ENCODE results near the gene LSM10.

Gene LSM10

DNA sequence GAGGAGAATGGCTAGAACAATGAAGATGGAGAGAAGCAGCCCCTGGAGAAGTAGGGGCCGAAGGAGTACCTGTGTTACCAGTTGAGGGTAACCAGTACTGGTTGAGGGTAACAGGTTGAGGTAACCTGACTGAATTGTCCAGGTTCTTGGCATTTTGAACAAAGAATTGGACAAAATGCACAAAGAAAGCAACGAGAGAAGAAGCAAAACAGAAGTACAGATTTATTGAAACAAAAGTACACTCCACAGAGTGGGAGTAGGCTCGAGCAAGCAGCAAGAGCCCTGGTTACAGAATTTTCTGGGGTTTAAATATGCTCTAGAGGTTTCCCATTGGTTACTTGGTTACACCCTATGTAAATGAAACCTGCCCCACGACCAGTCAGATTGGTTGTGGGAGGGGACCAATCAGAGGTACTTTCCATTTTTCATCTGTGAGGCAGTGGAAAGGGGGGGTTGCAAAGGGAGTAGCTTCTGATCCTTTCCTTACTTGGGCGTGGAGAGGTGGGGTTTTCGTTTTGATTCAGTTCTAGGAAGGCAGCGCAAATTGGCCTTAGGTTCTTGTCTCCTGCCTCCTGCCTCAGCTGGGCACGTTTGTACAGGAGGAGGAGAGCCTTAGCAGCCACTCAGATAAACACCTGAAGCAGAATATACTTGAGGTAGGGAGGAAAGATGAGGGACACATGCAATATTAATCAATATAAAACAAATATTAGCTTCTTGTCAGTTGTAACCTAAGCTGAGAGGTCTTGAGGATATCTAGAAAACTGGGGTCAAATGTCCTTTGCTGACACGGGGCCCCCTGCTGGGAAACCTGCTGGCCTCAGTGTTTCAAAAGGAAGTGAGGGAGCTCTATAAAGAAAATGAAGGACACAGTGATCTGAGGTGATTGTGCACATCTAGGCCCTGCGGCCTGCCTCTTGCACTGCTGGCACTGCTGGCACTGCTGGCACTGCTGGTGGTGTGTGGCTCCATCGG, 14.3 kb upstream of the LSM10 start:
- Histone ChIP-seq H3K27ac (no peak overlapping the region), H3K4me3 (no peak overlapping the region)
- TF ChIP-seq, protein P1, sequence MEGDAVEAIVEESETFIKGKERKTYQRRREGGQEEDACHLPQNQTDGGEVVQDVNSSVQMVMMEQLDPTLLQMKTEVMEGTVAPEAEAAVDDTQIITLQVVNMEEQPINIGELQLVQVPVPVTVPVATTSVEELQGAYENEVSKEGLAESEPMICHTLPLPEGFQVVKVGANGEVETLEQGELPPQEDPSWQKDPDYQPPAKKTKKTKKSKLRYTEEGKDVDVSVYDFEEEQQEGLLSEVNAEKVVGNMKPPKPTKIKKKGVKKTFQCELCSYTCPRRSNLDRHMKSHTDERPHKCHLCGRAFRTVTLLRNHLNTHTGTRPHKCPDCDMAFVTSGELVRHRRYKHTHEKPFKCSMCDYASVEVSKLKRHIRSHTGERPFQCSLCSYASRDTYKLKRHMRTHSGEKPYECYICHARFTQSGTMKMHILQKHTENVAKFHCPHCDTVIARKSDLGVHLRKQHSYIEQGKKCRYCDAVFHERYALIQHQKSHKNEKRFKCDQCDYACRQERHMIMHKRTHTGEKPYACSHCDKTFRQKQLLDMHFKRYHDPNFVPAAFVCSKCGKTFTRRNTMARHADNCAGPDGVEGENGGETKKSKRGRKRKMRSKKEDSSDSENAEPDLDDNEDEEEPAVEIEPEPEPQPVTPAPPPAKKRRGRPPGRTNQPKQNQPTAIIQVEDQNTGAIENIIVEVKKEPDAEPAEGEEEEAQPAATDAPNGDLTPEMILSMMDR (IDR thresholded peaks at IDR 0.05): no peak
- no peak for DNase-seq (ENCODE audit: low spot score)

DNA sequence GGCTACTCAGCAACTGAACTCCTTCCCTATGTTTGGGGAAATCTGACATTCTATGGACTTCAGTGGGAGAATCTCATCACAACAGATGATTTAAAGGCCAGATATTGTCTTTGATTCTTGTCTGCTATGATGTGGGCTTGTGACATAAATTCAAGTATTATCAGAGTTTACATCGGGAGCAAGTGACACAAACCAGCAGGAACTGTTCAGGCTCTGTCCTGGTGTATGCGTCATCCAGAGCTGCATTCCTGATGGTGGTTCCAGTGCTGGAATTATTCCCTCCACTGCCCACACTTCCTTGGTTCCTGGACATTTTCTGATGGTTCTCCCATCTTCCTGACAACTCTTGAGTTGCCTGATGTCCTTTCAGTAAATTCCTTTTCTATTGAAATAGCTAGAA, 10.8 kb upstream of the LSM10 start:
- TF ChIP-seq, protein P1 (IDR thresholded peaks at IDR 0.05): no peak
- Histone ChIP-seq H3K4me3 (no peak overlapping the region), H3K27ac (no peak overlapping the region)
- DNase-seq (ENCODE audit: low spot score): no peak

DNA sequence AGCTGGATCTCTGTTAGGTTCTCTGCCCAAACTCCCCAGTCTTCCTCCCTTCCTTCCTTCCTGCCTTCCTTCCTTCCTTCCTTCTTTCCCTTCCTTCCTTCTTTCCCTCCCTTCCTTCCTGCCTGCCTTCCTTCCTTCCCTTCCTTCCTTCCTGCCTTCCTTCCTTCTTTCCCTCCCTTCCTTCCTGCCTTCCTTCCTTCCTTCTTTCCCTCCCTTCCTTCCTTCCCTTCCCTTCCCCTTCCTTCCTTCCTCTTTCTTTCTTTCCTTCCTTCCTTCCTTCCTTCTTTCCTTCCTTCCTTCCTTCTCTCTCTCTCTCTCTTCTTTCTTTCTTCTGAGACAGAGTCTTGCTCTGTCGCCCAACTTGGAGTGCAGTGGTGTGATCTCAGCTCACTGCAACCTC, 8.7 kb upstream of the LSM10 start:
- TF ChIP-seq, protein P1 (IDR thresholded peaks at IDR 0.05): no peak
- H3K4me3 ChIP-seq: no peak overlapping the region
- DNase-seq (ENCODE audit: low spot score): no peak
- no peak overlapping the region for H3K27ac ChIP-seq

DNA sequence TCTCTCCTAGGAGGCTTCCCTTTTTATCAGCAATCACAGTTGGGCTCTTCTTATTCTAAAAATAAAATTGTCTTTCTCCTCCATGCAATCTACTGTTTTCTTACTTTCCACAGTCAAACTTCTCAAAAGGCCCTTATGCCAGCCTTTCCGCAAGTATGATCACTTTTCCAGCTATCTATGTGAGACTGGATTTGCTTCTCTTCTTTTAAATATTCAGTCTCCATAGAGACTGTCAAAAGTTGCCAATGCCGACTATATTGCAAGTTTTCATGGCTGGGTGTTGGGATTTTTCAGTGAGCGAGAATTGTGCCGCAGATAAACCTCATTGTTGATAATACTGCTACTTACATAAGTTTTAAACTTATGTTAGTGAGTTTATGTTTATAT, 4.8 kb upstream of the LSM10 start:
- no peak overlapping the region for H3K4me3 ChIP-seq
- DNase-seq (ENCODE audit: low spot score): no peak

DNA sequence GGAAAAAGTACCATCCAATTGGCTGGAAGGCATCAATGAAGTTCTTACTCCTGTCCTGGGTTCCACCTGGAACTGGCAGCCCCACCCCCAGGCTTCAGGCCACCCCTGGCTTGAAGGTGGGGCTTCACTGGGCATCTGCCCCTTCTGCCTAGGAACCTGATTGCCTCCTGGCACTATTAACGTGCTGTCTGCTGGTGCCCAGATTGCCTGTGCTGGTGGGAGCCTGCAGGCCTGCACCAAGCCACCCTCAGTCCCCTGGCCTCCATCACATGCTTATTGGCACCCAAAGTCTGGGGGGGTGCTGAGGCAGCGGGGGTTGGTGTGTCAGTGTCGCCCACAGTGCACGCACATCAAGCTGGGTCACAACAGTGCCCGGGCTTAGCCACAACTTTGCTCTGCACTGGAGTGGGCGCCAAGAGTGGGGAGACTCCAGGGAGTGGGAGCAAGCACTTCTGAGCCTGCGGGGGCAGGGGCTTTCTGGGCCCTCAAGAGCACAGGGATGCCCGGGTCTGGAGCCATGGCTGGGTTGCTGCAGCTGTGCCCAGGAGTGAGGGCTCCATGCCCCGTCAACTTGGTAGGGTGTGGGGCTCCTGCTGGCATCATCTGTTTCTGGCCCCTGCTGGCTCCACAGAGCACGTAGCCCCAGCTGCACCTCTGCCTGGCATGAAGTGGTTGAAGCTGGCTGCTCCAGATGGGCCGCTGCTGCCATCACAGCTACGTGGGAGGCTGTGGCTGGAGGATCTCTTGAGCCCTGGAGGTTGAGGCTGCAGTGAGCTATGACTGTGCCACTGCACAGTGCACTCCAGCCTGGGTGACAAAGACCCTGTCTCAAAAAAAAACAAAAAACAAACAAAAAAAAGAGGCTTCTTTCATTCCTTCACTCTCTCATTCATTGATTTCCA, 4.1 kb upstream of the LSM10 start:
- no peak for DNase-seq (ENCODE audit: low spot score)
- Histone ChIP-seq H3K4me3 (peak overlapping the region; percentile 35), H3K27ac (peak overlapping the region in 1 of 2 donors; percentile 59)
- TF ChIP-seq, protein P1 (IDR thresholded peaks at IDR 0.05): no peak

More for the DNA sequence above, 4.8 kb upstream of the LSM10 start:
- TF ChIP-seq, protein P1 (IDR thresholded peaks at IDR 0.05): no peak
- no peak overlapping the region for H3K27ac ChIP-seq

DNA sequence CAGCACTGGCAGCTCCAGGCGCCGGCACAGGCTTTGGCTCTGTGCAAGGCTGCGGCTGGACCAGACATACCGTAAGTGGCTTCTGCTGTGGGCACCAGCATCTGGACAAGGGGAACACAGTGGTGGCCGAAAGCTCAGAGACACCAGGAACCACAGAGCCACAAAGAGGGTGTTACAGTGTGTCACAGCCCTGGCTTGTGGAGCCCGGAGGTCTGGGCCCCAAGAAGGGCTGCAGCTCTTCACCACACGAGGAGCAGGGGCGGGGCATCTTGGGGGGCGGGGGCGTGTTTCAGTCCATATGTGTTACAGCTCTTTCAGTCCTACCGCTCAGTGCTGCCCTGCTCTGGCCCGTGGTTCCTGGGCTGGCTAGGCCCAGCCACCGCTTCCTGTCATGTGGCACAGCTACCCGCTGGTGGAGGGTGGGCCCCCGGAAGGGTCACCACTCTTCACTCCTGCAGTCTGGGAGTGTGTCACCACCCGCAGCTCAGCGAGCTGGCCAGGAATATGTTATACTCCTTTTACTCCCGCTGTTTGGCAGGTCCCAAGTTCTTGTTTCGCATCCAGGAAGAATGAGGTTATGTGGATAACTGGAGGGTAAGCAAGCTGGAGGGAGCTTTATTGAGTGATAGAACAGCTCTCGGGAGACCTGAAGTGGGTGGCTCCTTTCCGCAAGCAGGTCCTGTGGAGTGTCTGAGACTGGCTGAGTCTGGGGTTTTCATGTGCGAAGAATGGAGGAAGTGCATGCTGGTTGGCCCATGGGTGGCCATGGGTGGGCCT, 3.3 kb upstream of the LSM10 start:
- TF ChIP-seq, protein P1 (IDR thresholded peaks at IDR 0.05): no peak
- H3K4me3 ChIP-seq: peak overlapping the region; percentile 35
- DNase-seq (ENCODE audit: low spot score): no peak
- H3K27ac ChIP-seq: peak overlapping the region; percentile 25 to 59
